Smooth muscle cell (in vitro differentiated cells): ENCODE results near the gene CCNA2. TPM values are rescaled to one million over a fixed set of nuclear protein-coding genes. Genes with fewer than 3 reads are reported as not detected.
A peak's percentile ranks its signal among the peaks of the same experiment; 100 is the strongest.

Experiments used
- DNase-seq: peaks from one replicate; lab custom pipeline; 2025; ENCODE audit not compliant: unreplicated experiment; lab: John Stamatoyannopoulos, UW
- H2AFZ ChIP-seq: fragments of 200-600 bp; sonication (generic); 2 replicates; pipeline ENCODE4 v1.6.0; 2016; ENCODE audit warnings: antibody characterized with exemption, low read depth, mild to moderate bottlenecking
- H3F3A ChIP-seq: fragments of 200-600 bp; sonication (generic); 2 replicates; pipeline ENCODE4 v1.6.0; 2017; ENCODE audit warnings: antibody characterized with exemption, low read depth
- H3K27ac ChIP-seq: fragments of 200-600 bp; sonication (generic); 2 replicates; pipeline ENCODE4 v1.5.1; 2016; ENCODE audit warnings: low read depth, mild to moderate bottlenecking
- H3K27me3 ChIP-seq: fragments of 200-600 bp; sonication (generic); 2 replicates; pipeline ENCODE4 v1.6.1; 2016; ENCODE audit warnings: low read depth, mild to moderate bottlenecking
- H3K36me3 ChIP-seq: fragments of 200-600 bp; sonication (generic); 2 replicates; pipeline ENCODE4 v1.5.1; 2016; ENCODE audit warnings: low read depth
- H3K4me1 ChIP-seq: fragments of 200-600 bp; sonication (generic); 2 replicates; pipeline ENCODE4 v1.5.1; 2016; ENCODE audit warnings: low read depth
- H3K4me2 ChIP-seq: fragments of 200-600 bp; sonication (generic); 2 replicates; pipeline ENCODE4 v1.6.0; 2016; ENCODE audit warnings: mild to moderate bottlenecking
- H3K4me3 ChIP-seq: fragments of 200-600 bp; sonication (generic); 2 replicates; pipeline ENCODE4 v1.5.1; 2016; ENCODE audit warnings: mild to moderate bottlenecking
- H3K79me2 ChIP-seq: fragments of 200-600 bp; sonication (generic); 2 replicates; pipeline ENCODE4 v1.6.0; 2016; ENCODE audit warnings: low read depth, mild to moderate bottlenecking
- H3K9ac ChIP-seq: fragments of 200-600 bp; sonication (generic); 2 replicates; pipeline ENCODE4 v1.6.0; 2016; ENCODE audit warnings: low read depth
- H3K9me3 ChIP-seq: fragments of 200-600 bp; sonication (generic); replicated peaks from 2 replicates; pipeline ENCODE4 v1.5.1; 2016; ENCODE audit warnings: low read depth
- H4K20me1 ChIP-seq: fragments of 200-600 bp; sonication (generic); 2 replicates; pipeline ENCODE4 v1.6.0; 2016; ENCODE audit warnings: low read depth
- CTCF ChIP-seq: fragments of 200-600 bp; sonication (generic); IDR thresholded peaks from 2 replicates; pipeline ENCODE4 v1.5.1; 2017; ENCODE audit warnings: borderline replicate concordance, mild to moderate bottlenecking, antibody characterized with exemption; ENCODE audit not compliant: insufficient read depth, poor library complexity, severe bottlenecking
- WGBS: methylation state at CpG from one replicate; pipeline ENCODE4 v1.1.7; 2016; ENCODE audit warnings: low lambda C conversion rate; 5-methylcytosine and 5-hydroxymethylcytosine counted together
- polyA plus RNA-seq: library from polyadenylated mRNA; unstranded; fragments of >200 nt; fragmentation: Nextera tagmentation; extraction: Ambion mirVana; gene quantifications from 2 replicates; pipeline ENCODE4 v1.2.1, GENCODE V29; 2016
- total RNA-seq: library from RNA; depleted of rRNA; stranded (reverse); fragments of >200 nt; gene quantifications from 2 replicates; pipeline ENCODE4 v1.2.3, GENCODE V29; 2014

The CCNA2 gene
- 21.4 and 22.5 TPM in 2 replicates for total RNA-seq
- 13.0 and 16.2 TPM in 2 replicates for polyA plus RNA-seq

DNA sequence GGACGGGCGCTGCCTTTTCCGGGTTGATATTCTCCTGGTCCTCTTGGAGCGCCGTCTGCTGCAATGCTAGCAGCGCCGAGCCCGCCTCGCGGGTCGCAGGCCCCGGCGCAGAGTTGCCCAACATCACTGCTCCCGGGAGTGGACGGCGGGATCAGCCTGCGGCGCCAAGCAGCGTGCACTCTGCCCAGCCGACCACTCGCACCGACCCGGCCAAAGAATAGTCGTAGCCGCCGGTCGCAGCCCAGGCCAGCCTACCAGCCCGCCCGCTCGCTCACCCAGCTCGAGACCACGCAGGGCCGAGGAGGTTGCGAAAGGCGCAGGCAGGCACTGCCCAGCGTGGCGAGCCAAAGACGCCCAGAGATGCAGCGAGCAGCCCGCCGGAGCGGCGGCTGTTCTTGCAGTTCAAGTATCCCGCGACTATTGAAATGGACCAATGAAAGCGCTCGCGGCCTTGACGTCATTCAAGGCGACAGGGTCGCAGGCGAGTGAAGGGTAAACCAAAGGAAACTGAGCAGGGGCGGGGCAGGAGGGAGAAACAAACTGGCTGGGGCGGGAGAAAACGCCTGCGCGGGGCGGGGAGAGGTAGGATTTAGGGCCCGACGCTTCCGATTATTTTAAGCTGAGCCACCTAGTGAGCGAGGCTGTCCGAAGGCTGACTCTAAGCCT is at the start of gene CCNA2:
Gene CCNA2, minus strand, starts transcription at position 379 of the 666 bp plus-strand sequence. Its CDS starts 255 bp downstream, at position 124.
- under 1% methylated on average over 63 of the region's 63 CpGs for WGBS
- H3K9ac ChIP-seq: peak within 1 kb of the TSS; percentile 74
- H3K4me3 ChIP-seq: peak within 1 kb of the TSS; percentile 77
- DNase-seq: peak; percentile 80
- no peaks in the 10 kb centered on the region for H3K27me3 ChIP-seq
- peak within 1 kb of the TSS; percentile 46 for H3K27ac ChIP-seq
- peaks cover 4% of the 10 kb centered on the region for H3K36me3 ChIP-seq
- H4K20me1 ChIP-seq: no peaks in the 10 kb centered on the region
- no peaks in the 10 kb centered on the region for H3K9me3 ChIP-seq
- H3F3A ChIP-seq: no peaks in the 10 kb centered on the region
- H3K4me2 ChIP-seq: peak within 1 kb of the TSS; percentile 91
- no peak for TF ChIP-seq CTCF
- peaks cover 20% of the 10 kb centered on the region for H3K4me1 ChIP-seq
- peaks cover 24% of the 10 kb centered on the region for H3K79me2 ChIP-seq
- H2AFZ ChIP-seq: peak within 1 kb of the TSS; percentile 79

- no peak for TF ChIP-seq CTCF
- H3K4me2 ChIP-seq: peak within 1 kb of the TSS; percentile 83
- WGBS: under 1% methylated on average over 58 of the region's 58 CpGs
Measured at GRCh38 chr4:121869841-121870822, 46.4 kb upstream of the CCNA2 start, which contains the start of gene BBS7. BBS7 (minus strand) TSS chr4:121870474; CDS start chr4:121870313, 161 bp downstream.

DNA sequence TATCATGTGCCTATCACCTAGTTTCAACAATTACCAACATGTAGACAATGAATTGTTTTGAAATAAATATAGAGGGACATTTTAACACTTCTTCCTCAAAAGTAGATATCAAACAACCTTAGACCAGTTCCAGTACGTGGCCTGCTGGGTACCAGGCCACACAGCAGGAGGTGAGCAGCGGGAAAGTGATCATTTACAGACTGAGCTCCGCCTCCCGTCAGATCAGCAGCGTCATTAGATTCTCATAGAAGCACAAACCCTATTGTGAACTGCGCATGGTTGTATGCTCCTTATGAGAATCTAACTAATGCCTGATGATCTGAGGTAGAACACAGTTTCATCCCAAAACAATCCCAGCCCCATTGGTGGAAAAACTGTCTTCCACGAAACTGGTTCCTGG is 40.1 kb upstream of the CCNA2 start:
- Histone ChIP-seq H3K79me2 (peaks cover 2% of the 10 kb centered on the region), H3K4me1 (no peaks in the 10 kb centered on the region), H4K20me1 (no peaks in the 10 kb centered on the region), H3K9ac (no peak overlapping the region), H2AFZ (no peak overlapping the region), H3K36me3 (peaks cover 19% of the 10 kb centered on the region), H3K4me3 (no peak overlapping the region), H3K9me3 (no peaks in the 10 kb centered on the region), H3K27ac (no peak overlapping the region), H3K4me2 (no peak overlapping the region), H3F3A (no peaks in the 10 kb centered on the region), H3K27me3 (no peaks in the 10 kb centered on the region)
- no peak for TF ChIP-seq CTCF
- WGBS: 86% methylated on average over 7 of the region's 7 CpGs
- DNase-seq: no peak

More at GRCh38 chr4:121869841-121870822, 46.4 kb upstream of the CCNA2 start, which contains the start of gene BBS7:
- peak; percentile 73 for DNase-seq
- Histone ChIP-seq H3K27me3 (no peaks in the 10 kb centered on the region), H3K36me3 (peaks cover 16% of the 10 kb centered on the region), H3K4me3 (peak within 1 kb of the TSS; percentile 96), H4K20me1 (no peaks in the 10 kb centered on the region), H3K4me1 (no peaks in the 10 kb centered on the region), H2AFZ (peak within 1 kb of the TSS; percentile 99), H3K9ac (peak within 1 kb of the TSS; percentile 50), H3K79me2 (peaks cover 10% of the 10 kb centered on the region), H3K9me3 (no peaks in the 10 kb centered on the region), H3F3A (no peaks in the 10 kb centered on the region), H3K27ac (peak within 1 kb of the TSS; percentile 66)
